MM.1S (cell line): ENCODE results near the gene PADI4.

Experiments
- EZH2 ChIP-seq: fragments of 300-600 bp; sonication (generic); optimal IDR thresholded peaks from 2 replicates; pipeline ENCODE3; 2017; ENCODE audit warnings: low read depth, mild to moderate bottlenecking, antibody characterized with exemption, low read length, mixed read lengths
- EZH2phosphoT487 ChIP-seq: fragments of 300-600 bp; sonication (generic); IDR thresholded peaks from 2 replicates; pipeline ENCODE4 v1.6.1; 2018; ENCODE audit warnings: antibody characterized with exemption, low read length
- TF ChIP-seq, protein P1 (sequence below): fragments of 300-600 bp; sonication (generic); IDR thresholded peaks from 2 replicates; pipeline ENCODE4 v1.5.1; 2016; ENCODE audit warnings: antibody characterized with exemption, low read length, mixed read lengths

DNA sequence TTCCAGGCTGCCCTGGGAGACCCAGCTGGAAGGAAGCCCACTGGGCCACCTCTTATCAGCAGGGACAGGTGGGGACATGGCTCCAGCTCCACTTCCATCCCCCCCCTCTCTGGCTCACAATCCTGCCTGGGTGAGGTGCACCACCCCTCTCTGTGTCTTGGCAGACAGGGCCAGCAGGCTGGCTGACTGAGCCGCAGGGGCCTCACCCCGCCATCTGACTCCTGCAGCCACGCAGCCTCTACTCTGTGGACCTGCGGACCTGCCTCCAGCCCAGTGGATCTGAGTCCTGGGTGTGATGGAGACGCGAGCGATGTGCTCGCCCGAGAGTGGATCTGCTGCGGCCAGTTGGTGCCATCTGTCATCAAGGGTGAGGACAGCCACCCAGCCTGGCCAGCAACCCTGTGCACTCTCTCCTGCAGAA is 101.4 kb downstream of the PADI4 start:
- TF ChIP-seq, protein P1, sequence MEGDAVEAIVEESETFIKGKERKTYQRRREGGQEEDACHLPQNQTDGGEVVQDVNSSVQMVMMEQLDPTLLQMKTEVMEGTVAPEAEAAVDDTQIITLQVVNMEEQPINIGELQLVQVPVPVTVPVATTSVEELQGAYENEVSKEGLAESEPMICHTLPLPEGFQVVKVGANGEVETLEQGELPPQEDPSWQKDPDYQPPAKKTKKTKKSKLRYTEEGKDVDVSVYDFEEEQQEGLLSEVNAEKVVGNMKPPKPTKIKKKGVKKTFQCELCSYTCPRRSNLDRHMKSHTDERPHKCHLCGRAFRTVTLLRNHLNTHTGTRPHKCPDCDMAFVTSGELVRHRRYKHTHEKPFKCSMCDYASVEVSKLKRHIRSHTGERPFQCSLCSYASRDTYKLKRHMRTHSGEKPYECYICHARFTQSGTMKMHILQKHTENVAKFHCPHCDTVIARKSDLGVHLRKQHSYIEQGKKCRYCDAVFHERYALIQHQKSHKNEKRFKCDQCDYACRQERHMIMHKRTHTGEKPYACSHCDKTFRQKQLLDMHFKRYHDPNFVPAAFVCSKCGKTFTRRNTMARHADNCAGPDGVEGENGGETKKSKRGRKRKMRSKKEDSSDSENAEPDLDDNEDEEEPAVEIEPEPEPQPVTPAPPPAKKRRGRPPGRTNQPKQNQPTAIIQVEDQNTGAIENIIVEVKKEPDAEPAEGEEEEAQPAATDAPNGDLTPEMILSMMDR, result no peak
- TF ChIP-seq EZH2, result no peak
- no peak for TF ChIP-seq EZH2phosphoT487
